Smooth muscle cell (in vitro differentiated cells): ENCODE data around the gene FOXF1. TPM values are rescaled to one million over a fixed set of nuclear protein-coding genes. Genes with fewer than 3 reads are reported as not detected.

Source experiments
- DNase-seq: peaks from one replicate; lab custom pipeline; 2025; ENCODE audit not compliant: unreplicated experiment; lab: John Stamatoyannopoulos, UW
- H2AFZ ChIP-seq: fragments of 200-600 bp; sonication (generic); 2 replicates; pipeline ENCODE4 v1.6.0; 2016; ENCODE audit warnings: antibody characterized with exemption, low read depth, mild to moderate bottlenecking
- H3F3A ChIP-seq: fragments of 200-600 bp; sonication (generic); 2 replicates; pipeline ENCODE4 v1.6.0; 2017; ENCODE audit warnings: antibody characterized with exemption, low read depth
- H3K27ac ChIP-seq: fragments of 200-600 bp; sonication (generic); 2 replicates; pipeline ENCODE4 v1.5.1; 2016; ENCODE audit warnings: low read depth, mild to moderate bottlenecking
- H3K27me3 ChIP-seq: fragments of 200-600 bp; sonication (generic); 2 replicates; pipeline ENCODE4 v1.6.1; 2016; ENCODE audit warnings: low read depth, mild to moderate bottlenecking
- H3K36me3 ChIP-seq: fragments of 200-600 bp; sonication (generic); 2 replicates; pipeline ENCODE4 v1.5.1; 2016; ENCODE audit warnings: low read depth
- H3K4me1 ChIP-seq: fragments of 200-600 bp; sonication (generic); 2 replicates; pipeline ENCODE4 v1.5.1; 2016; ENCODE audit warnings: low read depth
- H3K4me2 ChIP-seq: fragments of 200-600 bp; sonication (generic); 2 replicates; pipeline ENCODE4 v1.6.0; 2016; ENCODE audit warnings: mild to moderate bottlenecking
- H3K4me3 ChIP-seq: fragments of 200-600 bp; sonication (generic); 2 replicates; pipeline ENCODE4 v1.5.1; 2016; ENCODE audit warnings: mild to moderate bottlenecking
- H3K79me2 ChIP-seq: fragments of 200-600 bp; sonication (generic); 2 replicates; pipeline ENCODE4 v1.6.0; 2016; ENCODE audit warnings: low read depth, mild to moderate bottlenecking
- H3K9ac ChIP-seq: fragments of 200-600 bp; sonication (generic); 2 replicates; pipeline ENCODE4 v1.6.0; 2016; ENCODE audit warnings: low read depth
- H3K9me3 ChIP-seq: fragments of 200-600 bp; sonication (generic); replicated peaks from 2 replicates; pipeline ENCODE4 v1.5.1; 2016; ENCODE audit warnings: low read depth
- H4K20me1 ChIP-seq: fragments of 200-600 bp; sonication (generic); 2 replicates; pipeline ENCODE4 v1.6.0; 2016; ENCODE audit warnings: low read depth
- CTCF ChIP-seq: fragments of 200-600 bp; sonication (generic); IDR thresholded peaks from 2 replicates; pipeline ENCODE4 v1.5.1; 2017; ENCODE audit warnings: borderline replicate concordance, mild to moderate bottlenecking, antibody characterized with exemption; ENCODE audit not compliant: insufficient read depth, poor library complexity, severe bottlenecking
- WGBS: methylation state at CpG from one replicate; pipeline ENCODE4 v1.1.7; 2016; ENCODE audit warnings: low lambda C conversion rate; 5-methylcytosine and 5-hydroxymethylcytosine counted together
- polyA plus RNA-seq: library from polyadenylated mRNA; unstranded; fragments of >200 nt; fragmentation: Nextera tagmentation; extraction: Ambion mirVana; gene quantifications from 2 replicates; pipeline ENCODE4 v1.2.1, GENCODE V29; 2016
- total RNA-seq: library from RNA; depleted of rRNA; stranded (reverse); fragments of >200 nt; gene quantifications from 2 replicates; pipeline ENCODE4 v1.2.3, GENCODE V29; 2014

Gene FOXF1
- total and polyA plus RNA-seq, 2 experiments from 2014 or later, result 24.7 to 31.5 TPM

GRCh38 chr16:86541560-86541959, 31.2 kb downstream of the FOXF1 start:
- no peak for DNase-seq
- H2AFZ ChIP-seq, result no peak overlapping the region
- TF ChIP-seq CTCF, result no peak
- no peaks in the 10 kb centered on the region for H3F3A ChIP-seq
- no peaks in the 10 kb centered on the region for H3K9me3 ChIP-seq
- H3K79me2 ChIP-seq, result no peaks in the 10 kb centered on the region
- H3K27me3 ChIP-seq, result no peaks in the 10 kb centered on the region
- H3K4me3 ChIP-seq, result no peak overlapping the region
- WGBS, result 95% methylated on average over 11 of the region's 11 CpGs
- H3K27ac ChIP-seq, result no peak overlapping the region
- H3K36me3 ChIP-seq, result no peaks in the 10 kb centered on the region
- no peak overlapping the region for H3K4me2 ChIP-seq
- no peak overlapping the region for H3K9ac ChIP-seq
- H4K20me1 ChIP-seq, result peaks cover 7% of the 10 kb centered on the region
- H3K4me1 ChIP-seq, result no peaks in the 10 kb centered on the region

DNA sequence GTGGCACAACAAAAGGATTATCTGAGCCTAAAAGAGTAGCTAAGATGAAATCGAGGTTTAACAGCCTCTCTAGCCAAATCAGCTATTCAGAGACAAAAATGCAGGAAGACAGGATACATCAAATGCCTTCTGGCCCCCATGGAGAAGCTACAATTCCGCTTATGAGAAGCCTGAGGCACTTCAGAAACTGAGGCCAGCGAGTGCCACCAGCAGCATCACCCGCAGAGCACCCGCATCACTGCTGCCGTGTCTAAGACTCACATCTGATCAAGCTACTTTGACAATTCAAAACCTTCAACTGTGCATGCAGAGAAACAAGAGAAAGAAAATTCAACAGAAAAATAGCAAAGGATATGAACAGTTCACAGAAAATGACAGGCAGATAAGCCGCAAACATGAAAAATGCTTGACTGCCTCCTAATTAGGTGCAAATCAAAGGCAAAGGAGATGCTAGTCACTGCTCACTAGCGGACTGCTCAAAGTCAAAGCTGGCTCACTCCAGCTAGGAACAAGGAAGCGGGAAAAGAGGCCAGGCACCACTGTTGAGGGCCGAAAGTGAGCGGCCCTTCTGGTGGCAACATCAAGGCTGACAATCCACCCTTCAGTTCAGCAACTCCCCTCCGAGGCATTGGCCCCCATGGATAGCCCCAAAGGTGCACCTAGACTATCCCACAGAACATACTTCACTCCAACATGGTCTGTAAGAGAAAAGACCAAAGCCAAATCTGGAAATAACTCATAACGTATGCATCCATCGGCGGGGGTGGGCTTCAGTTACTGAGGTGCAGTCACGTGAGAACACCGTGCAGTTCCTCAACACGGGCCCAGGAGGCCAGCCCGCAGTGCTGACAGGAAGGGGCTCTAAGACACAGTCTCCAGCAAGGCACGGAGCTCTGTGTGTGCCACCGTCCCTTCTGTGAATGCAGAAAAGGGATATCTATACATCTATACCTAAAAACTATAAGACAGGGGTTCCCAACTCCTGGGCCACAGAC, 32.7 kb downstream of the FOXF1 start:
- Histone ChIP-seq H3K27ac (no peak overlapping the region), H3K79me2 (no peaks in the 10 kb centered on the region), H3K27me3 (no peaks in the 10 kb centered on the region), H3K4me3 (no peak overlapping the region), H2AFZ (no peak overlapping the region), H3K9ac (no peak overlapping the region), H4K20me1 (peaks cover 7% of the 10 kb centered on the region), H3K9me3 (no peaks in the 10 kb centered on the region), H3K4me2 (no peak overlapping the region), H3K36me3 (peaks cover 3% of the 10 kb centered on the region), H3K4me1 (no peaks in the 10 kb centered on the region), H3F3A (no peaks in the 10 kb centered on the region)
- no peak for TF ChIP-seq CTCF
- DNase-seq, result no peak
- WGBS, result 94% methylated on average over 21 of the region's 21 CpGs

DNA sequence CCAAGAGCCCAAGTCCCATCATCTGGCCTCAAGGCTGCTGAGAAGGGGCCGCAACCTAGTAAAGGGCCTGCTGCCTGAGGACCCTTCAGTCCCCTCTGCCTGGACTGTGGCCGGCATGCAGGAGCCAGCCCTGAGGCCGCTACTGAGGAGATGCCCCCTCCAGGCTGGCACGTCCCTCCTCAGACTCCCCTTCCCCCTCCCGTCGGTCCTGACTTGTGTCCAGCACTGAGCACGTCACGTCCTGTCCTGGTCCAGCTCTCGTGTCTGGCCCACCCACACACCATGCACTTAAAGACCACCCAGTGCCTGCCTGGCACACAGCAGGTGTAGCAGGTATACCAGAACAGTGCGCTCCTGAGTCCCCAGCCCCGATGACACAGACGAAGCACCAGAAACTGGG, 35.2 kb downstream of the FOXF1 start:
- Histone ChIP-seq H4K20me1 (peaks cover 7% of the 10 kb centered on the region), H2AFZ (no peak overlapping the region), H3K9me3 (no peaks in the 10 kb centered on the region), H3K36me3 (peaks cover 3% of the 10 kb centered on the region), H3K4me1 (no peaks in the 10 kb centered on the region), H3K27ac (no peak overlapping the region), H3K9ac (no peak overlapping the region), H3K4me2 (no peak overlapping the region), H3K79me2 (no peaks in the 10 kb centered on the region), H3K27me3 (no peaks in the 10 kb centered on the region), H3F3A (no peaks in the 10 kb centered on the region), H3K4me3 (no peak overlapping the region)
- 80% methylated on average over 12 of the region's 12 CpGs for WGBS
- TF ChIP-seq CTCF, result no peak
- DNase-seq, result no peak
